Loucy (cell line): Measurements from ENCODE around the gene OR4K14.

Source experiments
- CTCF ChIP-seq: fragments of 200-600 bp; sonication (generic); conservative IDR thresholded peaks from 2 replicates; pipeline ENCODE4 v1.5.1; 2014; ENCODE audit warnings: mild to moderate bottlenecking, antibody characterized with exemption, low read length
- EZH2phosphoT487 ChIP-seq: fragments of 200-600 bp; IDR thresholded peaks from 2 replicates; pipeline ENCODE4 v1.6.1; 2018; ENCODE audit warnings: antibody characterized with exemption, mild to moderate bottlenecking, moderate library complexity, borderline replicate concordance

- TF ChIP-seq CTCF = no peak
- TF ChIP-seq EZH2phosphoT487 = no peak
Observed at GRCh38 chr14:19975291-19975690, 43.8 kb downstream of the OR4K14 start, which contains the start of gene OR4K15.
